Testis (tissue), 2 donors: ENCODE data around the gene TM4SF4.

Experiments used
- POLR2A ChIP-seq: fragments of 450-650 bp; IDR thresholded peaks from one replicate; pipeline ENCODE4 v1.6.1; 2017; ENCODE audit warnings: antibody characterized with exemption, mild to moderate bottlenecking, moderate library complexity
- TF ChIP-seq, protein P1 (sequence below), 3 experiments: fragments of 450-650 bp in 2 of 3; fragments of 200-600 bp in 1 of 3; sonication (generic) in 1 of 3; IDR thresholded peaks; one replicate each; pipeline ENCODE4 v1.5.1; 2016 to 2019; ENCODE audit warnings: antibody characterized with exemption in 3 of 3, mild to moderate bottlenecking in 2 of 3, moderate library complexity in 1 of 3

DNA sequence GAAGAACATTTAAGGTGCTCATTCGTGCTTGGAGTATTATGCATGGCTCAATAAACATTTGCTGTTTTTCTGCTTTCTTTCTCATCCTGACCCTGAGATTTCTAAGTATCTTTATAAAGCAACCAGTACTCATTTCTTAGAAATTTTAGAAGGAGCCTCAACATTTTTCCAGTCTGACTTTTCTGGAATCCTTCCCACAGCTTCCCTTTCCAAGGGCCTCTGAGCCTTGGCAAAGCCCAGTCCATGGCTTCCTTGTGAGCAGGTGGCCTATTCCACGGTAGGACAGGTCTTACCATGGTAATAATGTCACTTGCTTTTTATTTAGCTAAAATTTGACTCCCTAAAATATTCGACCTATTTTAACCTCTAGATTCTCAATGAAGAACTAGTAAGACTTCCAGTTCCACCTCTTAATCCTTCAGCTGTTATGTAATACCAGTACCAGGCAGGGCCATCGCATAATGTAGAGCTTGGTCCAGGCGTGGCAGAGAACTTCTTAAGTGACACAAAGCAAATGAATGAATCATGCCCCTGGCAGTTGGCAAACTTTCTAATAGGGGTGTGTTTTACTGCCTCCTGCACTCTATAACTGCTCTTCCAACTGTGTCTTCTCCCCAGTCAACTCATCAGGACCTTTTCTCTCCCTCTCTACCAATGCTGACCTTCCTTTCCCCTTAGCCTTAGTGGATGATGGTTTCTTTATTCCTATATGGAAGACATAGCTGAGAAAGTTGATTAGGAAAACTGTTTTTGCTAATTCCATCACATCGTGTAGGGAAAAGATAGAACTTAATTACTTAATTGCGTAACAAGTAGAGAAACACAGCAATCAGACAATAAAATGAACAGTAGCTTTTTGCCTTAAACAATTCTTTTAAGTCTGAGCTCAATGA lies 894 bp upstream of the TM4SF4 start:
- TF ChIP-seq, protein P1, sequence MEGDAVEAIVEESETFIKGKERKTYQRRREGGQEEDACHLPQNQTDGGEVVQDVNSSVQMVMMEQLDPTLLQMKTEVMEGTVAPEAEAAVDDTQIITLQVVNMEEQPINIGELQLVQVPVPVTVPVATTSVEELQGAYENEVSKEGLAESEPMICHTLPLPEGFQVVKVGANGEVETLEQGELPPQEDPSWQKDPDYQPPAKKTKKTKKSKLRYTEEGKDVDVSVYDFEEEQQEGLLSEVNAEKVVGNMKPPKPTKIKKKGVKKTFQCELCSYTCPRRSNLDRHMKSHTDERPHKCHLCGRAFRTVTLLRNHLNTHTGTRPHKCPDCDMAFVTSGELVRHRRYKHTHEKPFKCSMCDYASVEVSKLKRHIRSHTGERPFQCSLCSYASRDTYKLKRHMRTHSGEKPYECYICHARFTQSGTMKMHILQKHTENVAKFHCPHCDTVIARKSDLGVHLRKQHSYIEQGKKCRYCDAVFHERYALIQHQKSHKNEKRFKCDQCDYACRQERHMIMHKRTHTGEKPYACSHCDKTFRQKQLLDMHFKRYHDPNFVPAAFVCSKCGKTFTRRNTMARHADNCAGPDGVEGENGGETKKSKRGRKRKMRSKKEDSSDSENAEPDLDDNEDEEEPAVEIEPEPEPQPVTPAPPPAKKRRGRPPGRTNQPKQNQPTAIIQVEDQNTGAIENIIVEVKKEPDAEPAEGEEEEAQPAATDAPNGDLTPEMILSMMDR (IDR thresholded peaks at IDR 0.05), result no peak
- TF ChIP-seq POLR2A, result no peak
